Dermis lymphatic vessel endothelial cell (primary cell): ENCODE results near the gene COBL. TPM values are rescaled to one million over a fixed set of nuclear protein-coding genes. Genes with fewer than 3 reads are reported as not detected.

Experiments used
- total RNA-seq: library from RNA; depleted of rRNA; stranded (reverse); fragments of >200 nt; gene quantifications from 2 replicates; pipeline ENCODE4 v1.2.1, GENCODE V29; 2014

Gene COBL
- total RNA-seq: under 0.01 and 0.09 TPM in 2 replicates

GRCh38 chr7:51316666-51317581 lies at the start of gene COBL:
Gene COBL (minus strand): TSS chr7:51316809. CDS start chr7:51316633, 176 bp downstream.

